GM18951 (cell line): ENCODE measurements around the gene PCNP.
"Not testable (repeated sequence)": the region's sequence is repeated elsewhere in the genome, so short reads cannot be mapped to it uniquely, and the experiment has no call there.

Experiments used
- POLR2A ChIP-seq: IDR thresholded peaks from 4 replicates; pipeline ENCODE4 v1.6.1; 2011; ENCODE audit warnings: mild to moderate bottlenecking; ENCODE audit not compliant: insufficient read length, insufficient read depth; ENCODE audit errors: extremely low read depth
- in situ Hi-C: fragments of 300-500 bp; cut with MboI; formaldehyde crosslinking; loops from one replicate; pipeline ENCODE4 v1.12.0; 2022; ENCODE audit warnings: low sequenced_read_pairs, mixed read lengths, inconsistent platforms; ENCODE audit not compliant: unreplicated experiment

Gene PCNP

DNA sequence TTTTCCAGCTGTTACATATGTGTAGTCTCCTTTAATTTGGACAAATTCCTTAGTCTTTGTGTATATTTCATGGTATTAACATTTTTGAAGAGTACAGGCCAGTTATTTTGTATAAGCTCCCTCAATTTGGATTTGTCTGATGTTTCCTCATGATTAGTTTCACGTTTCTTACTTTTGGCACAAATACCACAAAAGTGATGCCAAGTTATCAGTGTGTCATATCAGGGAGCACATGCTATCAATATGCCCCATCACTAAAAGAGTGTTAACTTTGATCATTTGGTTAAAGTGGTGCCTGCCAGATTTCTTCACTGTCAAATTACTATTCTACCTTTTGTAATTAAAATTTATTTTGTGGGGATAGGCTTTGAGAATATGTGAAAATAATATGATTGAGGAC lies 14.6 kb downstream of the PCNP start:
- in situ Hi-C loops: no loop called here
- no peak for TF ChIP-seq POLR2A

DNA sequence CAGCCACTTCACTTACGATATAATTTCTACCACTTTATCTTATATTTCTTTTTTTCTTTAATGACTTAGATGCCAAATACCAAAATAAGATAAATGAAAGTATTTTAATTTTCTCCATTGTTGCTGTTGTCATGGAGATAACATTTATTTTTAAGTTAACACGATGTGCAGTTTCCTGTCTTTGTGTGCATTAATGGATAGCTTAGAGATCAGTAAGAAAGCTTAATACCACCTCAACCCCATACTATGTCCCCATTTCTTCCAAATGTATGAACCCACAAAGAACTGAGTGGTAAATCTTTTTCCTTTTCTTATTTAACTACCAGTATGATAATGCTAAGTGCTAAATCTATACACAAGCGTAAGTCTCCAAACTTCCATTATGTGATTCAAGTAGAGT lies 17.1 kb downstream of the PCNP start:
- in situ Hi-C loops: no loop called here
- no peak for TF ChIP-seq POLR2A

DNA sequence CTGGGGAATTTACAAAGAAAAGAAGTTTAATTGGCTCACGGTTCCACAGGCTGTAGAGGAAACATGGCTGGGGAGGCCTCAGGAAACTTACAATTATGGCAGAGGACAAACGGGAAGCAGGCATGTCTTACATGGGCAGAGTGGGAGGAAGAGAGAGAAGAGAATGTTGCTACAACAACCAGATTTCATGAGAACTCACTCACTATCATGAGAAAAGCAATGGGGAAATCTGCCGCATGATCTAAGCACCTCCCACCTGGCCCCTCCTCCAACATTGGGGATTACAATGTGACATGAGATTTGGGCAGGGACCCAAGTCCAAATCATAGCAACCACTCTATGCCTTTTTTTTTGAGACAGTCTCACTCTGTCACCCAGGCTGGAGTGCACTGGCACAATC lies 28.8 kb downstream of the PCNP start:
- TF ChIP-seq POLR2A: no peak
- in situ Hi-C loops: no loop called here

DNA sequence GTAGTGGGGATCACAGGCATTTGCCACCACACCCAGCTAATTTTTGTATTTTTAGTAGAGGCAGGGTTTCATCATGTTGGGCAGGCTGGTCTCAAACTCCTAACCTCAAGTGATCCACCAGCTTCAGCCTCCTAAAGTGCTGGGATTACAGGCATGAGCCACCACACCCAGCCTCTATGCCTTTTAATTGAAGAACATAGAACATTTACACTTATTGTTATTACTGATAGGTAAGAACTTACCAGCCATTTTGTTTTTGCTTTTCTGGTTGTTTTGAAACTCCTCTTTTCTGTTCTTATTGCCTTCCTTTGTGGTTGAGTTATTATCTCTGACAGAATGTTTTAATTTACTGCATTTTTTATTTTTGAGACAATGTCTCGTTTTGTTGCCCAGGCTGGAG lies 29.2 kb downstream of the PCNP start:
- no peak for TF ChIP-seq POLR2A
- in situ Hi-C loops: no loop called here

DNA sequence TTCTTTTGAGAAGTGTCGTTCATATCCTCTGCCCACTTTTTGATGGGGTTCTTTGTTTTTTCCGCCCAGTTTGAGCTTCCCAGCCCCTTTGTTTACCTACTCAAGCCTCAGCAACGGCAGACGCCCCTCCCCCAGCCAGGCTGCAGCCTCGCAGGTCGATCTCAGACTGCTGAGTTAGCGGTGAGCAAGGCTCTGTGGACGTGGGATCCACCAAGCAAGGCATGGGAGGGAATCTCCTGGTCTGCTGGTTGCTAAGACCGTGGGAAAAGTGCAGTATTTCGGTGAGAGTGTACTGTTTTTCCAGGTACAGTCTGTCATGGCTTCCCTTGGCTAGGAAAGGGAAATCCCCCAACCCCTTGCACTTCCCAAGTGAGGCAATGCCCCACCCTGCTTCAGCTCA lies 31.4 kb downstream of the PCNP start:
- in situ Hi-C loops: not testable (repeated sequence)

DNA sequence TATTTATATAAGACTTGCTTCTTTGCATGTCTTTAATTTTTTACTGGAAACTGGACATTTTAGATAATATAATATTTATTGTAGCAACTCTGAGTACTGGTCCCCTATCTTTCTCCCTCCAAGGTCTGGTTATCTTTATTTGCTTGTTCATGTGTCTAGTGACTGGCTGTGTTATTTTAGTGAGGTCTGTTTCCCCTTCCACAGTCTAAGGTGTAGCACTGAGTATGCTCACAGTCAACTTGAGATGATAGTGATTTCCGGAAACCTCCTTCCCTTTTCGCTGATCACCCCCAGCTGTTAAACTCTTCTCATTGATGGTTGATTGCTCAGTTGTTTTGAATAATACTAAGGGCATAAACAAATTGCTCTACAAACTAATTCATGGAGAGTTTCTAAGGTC lies 37.0 kb downstream of the PCNP start:
- no peak for TF ChIP-seq POLR2A

DNA sequence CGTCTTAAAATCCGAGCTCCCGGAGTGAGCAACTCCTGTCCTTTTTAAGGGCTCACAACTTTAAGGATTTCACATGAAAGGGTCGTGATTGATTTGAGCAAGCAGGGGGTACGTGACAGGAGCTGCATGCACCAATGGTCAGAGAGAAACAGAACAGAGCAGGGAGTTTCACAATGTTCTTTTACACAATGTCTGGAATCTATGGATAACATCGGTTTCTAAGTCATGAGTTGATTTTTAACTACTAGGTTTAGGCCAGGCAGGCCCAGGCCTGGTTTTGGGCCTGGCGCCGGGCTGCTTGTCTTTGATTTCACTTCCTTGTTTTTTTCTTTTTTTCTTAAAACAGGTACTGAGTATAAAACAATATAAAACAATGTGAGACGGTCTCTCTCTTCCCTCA lies 39.0 kb downstream of the PCNP start:
- in situ Hi-C loops: not testable (repeated sequence)

More for the DNA sequence above, 37.0 kb downstream of the PCNP start:
- in situ Hi-C loops: no loop called here

DNA sequence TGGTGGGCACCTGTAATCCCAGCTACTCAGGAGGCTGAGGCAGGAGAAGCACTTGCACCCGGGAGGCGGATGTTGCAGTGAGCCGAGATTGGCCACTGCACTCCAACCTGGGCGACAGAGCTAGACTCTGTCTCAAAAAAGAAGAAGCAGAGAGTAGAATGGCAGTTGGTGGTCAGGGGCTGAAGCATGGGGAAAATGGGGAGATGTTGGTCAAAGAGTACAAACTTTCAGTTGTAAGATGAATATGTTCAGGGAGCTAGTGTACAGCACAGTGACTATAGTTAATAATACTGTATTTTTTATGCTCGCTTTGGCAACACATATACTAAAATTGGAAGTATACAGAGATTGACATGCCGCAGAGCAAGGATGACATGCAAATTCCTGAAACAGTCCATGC lies 41.5 kb downstream of the PCNP start:
- in situ Hi-C loops: no loop called here
- TF ChIP-seq POLR2A: no peak

DNA sequence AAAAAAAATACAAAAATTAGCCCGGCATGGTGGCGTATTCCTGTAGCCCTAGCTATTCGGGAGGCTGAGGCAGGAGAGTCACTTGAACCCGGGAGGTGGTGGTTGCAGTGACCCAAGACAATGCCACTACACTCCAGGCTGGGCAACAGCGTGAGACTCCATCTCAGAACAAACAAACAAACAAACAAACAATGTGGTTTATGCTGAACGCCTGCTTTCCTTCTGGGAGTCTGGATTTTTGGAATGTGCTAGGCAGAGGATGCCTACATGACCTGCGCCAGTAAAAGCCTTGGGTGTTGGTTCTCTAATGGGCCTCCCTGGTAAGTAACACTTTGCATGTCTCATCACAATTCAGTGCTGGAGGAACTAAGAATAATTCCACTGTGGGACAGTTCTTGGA lies 43.5 kb downstream of the PCNP start:
- TF ChIP-seq POLR2A: no peak
- in situ Hi-C loops: no loop called here

DNA sequence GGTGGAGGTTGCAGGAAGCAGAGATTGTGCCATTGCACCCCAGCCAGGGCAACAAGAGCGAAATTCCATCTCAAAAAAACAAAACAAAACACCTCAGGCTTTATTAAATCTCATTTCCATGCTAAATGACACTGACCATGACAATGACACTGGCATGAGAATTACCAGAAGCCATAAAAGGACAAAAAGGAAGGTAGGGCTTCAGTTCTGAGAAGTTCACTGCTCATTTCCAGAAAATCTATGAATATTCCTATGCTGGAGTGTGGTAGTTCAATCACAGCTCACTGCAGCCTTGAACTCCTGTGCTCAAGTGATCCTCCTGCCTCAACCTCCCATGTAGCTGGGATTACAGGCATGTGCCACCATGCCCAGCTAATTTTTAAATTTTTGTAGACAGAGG lies 44.7 kb downstream of the PCNP start:
- TF ChIP-seq POLR2A: no peak
- in situ Hi-C loops: no loop called here

DNA sequence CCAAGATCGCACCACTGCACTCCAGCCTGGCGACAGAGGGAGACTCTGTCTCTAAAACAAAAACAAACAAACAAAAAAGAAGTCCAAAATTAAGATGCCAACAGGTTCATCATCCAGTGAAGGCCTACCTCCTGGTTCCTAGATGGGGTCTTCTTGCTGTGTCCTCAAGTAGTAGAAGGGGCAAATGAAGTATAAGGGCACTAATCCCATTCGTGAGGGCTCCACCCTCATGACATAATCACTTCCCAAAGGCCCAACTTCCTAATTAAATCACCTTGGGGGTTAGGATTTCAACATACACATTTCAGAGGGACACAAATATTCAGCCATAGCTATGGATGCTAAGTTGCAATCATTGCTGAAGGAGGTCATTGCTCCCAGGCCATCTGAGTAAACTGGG lies 45.8 kb downstream of the PCNP start:
- TF ChIP-seq POLR2A: no peak
- in situ Hi-C loops: no loop called here

DNA sequence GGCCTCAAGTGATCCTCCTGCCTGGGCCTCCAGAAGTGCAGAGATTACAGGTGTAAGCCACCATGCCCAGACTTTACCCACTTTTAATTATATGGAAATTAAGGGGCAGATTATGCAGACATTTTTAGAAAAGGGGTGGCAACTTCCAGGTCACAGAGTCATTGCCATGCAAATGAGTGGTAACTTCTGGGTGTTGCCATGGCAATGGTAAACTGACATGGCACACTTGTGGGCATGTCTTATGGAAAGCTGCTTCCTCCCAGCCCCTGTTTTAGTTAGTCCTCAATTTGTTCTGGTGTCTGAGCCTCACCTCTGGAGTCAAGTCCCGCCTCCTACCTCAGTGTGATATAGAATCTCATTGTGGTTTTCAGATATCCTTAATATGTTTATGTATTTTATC lies 49.7 kb downstream of the PCNP start:
- in situ Hi-C loops: no loop called here
- no peak for TF ChIP-seq POLR2A

DNA sequence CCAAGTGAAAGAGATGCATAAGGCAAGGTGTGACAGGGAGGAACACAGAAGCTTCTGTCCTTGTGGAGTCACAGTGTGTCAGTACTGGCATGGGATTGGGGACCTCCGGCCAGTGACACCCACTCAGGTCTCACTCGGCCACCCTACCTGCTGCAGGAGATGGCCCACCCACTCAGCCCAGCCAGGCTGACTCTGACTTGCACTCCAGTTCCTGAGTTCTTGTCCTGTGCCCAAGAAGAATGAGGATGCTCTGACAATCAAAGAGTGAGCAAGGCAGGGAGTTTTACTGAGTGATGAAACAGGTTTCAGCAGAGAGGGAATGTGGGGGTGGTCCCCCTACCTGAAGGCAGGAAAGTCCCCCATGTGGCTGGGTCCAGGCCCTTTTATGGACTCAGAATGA lies 50.9 kb downstream of the PCNP start:
- in situ Hi-C loops: no loop called here
- TF ChIP-seq POLR2A: no peak

DNA sequence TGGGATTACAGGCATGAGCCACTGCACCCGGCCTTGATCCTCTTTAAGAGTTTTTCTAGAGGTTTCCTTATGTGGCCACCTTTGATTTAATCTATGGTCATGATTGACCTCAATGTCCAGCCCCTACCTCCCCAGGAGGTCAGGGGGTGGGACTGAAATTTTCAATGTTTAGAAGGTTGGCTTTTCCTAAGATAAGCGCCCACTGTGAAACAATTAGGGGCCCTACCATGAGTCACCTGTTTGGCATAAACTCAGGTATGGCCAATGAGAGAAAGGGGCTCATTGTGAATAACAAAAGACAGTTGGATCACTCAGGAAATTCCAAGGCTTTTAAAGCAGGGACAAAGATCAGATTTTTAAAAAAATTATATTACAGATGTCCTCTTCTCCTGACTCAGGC lies 51.9 kb downstream of the PCNP start:
- in situ Hi-C loops: no loop called here

DNA sequence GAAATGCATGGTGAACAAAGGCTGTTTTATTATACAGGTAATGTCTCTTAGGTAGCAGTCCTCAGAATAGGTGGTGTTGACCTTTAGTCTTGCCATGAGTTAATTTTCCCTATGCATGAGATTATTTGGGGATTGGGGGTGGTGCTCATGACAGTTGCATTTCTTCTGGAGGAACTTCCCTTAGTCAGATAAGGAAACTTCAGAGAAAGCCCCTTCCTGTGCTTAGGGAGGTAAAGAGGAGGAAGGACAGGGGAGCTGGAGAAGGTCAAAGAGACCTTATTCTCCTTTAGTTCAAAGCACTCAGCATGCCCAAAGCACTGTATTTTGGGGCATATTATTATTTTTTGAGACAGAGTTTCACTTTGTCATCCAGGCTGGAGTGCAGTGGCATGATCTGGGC lies 55.2 kb downstream of the PCNP start:
- in situ Hi-C loops: no loop called here

More for the DNA sequence above, 51.9 kb downstream of the PCNP start:
- no peak for TF ChIP-seq POLR2A

More for the DNA sequence above, 55.2 kb downstream of the PCNP start:
- TF ChIP-seq POLR2A: no peak
